ENCODE measurements around the gene C18orf32.
"Not testable (repeated sequence)": the region's sequence is repeated elsewhere in the genome, so short reads cannot be mapped to it uniquely, and the experiment has no call there.

Gene C18orf32

GRCh38 chr18:49467019-49467563 is 19.9 kb downstream of the C18orf32 start:
- no peak for DNase-seq

GRCh38 chr18:49464718-49465598 is 22.1 kb downstream of the C18orf32 start:
- DNase-seq, result peak; percentile 10

GRCh38 chr18:49461602-49461977 is 25.4 kb downstream of the C18orf32 start:
- DNase-seq, result no peak

- DNase-seq, result no peak
These were observed 25.9 kb downstream of the C18orf32 start for GRCh38 chr18:49460976-49461601.

- peak; percentile 55 for DNase-seq
These were observed 27.4 kb downstream of the C18orf32 start for GRCh38 chr18:49459404-49460171.

- DNase-seq, result no peak
These were observed 29.4 kb downstream of the C18orf32 start for GRCh38 chr18:49457616-49458015.

- peak; percentile 8 for DNase-seq
These were observed 30.2 kb downstream of the C18orf32 start for GRCh38 chr18:49456794-49457193.

- not testable (repeated sequence) for DNase-seq
These were observed 34.5 kb downstream of the C18orf32 start for GRCh38 chr18:49452534-49452933.

- DNase-seq, result peak; percentile 45
These were observed 39.0 kb downstream of the C18orf32 start for GRCh38 chr18:49447810-49448745.

GRCh38 chr18:49446481-49446880 is 40.6 kb downstream of the C18orf32 start:
- no peak for DNase-seq

GRCh38 chr18:49444581-49444980 is 42.5 kb downstream of the C18orf32 start:
- no peak for DNase-seq

- DNase-seq, result no peak
These were observed 43.2 kb downstream of the C18orf32 start for GRCh38 chr18:49443837-49444236.

GRCh38 chr18:49441338-49441938 is 45.6 kb downstream of the C18orf32 start:
- no peak for DNase-seq

- no peak for DNase-seq
These were observed 51.9 kb downstream of the C18orf32 start for GRCh38 chr18:49435170-49435569.

GRCh38 chr18:49432602-49433001 is 54.4 kb downstream of the C18orf32 start:
- DNase-seq, result no peak

- DNase-seq, result no peak
These were observed 55.7 kb downstream of the C18orf32 start for GRCh38 chr18:49431165-49431962.
